ENCODE results near the gene CDC42EP2.

DNA sequence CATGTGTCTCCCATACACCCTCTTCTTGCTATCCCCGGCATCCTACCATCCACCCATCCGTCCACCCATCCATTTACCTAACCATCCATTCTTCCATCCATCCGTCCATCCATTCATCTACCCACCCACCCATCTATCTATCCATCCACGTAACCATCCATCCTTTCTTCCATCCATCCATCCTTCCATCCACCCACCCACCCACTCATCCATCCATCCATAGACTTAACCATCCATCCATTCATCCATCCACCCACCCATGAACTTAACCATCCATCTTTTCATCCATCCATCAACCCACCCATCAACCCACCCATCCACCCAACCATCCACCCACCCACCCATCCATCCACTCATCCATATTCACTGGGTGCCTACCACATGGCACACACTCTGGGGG is 10.6 kb upstream of the CDC42EP2 start:
- TF ChIP-seq, protein P1, sequence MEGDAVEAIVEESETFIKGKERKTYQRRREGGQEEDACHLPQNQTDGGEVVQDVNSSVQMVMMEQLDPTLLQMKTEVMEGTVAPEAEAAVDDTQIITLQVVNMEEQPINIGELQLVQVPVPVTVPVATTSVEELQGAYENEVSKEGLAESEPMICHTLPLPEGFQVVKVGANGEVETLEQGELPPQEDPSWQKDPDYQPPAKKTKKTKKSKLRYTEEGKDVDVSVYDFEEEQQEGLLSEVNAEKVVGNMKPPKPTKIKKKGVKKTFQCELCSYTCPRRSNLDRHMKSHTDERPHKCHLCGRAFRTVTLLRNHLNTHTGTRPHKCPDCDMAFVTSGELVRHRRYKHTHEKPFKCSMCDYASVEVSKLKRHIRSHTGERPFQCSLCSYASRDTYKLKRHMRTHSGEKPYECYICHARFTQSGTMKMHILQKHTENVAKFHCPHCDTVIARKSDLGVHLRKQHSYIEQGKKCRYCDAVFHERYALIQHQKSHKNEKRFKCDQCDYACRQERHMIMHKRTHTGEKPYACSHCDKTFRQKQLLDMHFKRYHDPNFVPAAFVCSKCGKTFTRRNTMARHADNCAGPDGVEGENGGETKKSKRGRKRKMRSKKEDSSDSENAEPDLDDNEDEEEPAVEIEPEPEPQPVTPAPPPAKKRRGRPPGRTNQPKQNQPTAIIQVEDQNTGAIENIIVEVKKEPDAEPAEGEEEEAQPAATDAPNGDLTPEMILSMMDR (IDR thresholded peaks at IDR 0.05; ENCODE audit: insufficient read depth, low read depth, low read length), result no peak
- no peak for TF ChIP-seq EZH2 (IDR thresholded peaks at IDR 0.05; ENCODE audit: insufficient read depth, low read length)

All from astrocyte (in vitro differentiated cells and primary cell).